GM21423 (cell line): ENCODE measurements around the gene NRBP1.

ENCODE experiments used
- ATAC-seq: cut with Tn5 transposase; IDR thresholded peaks from one replicate; pipeline ENCODE4 v1.9.1; 2021; ENCODE audit warnings: mild to moderate bottlenecking, moderate library complexity; ENCODE audit not compliant: unreplicated experiment

Gene NRBP1

DNA sequence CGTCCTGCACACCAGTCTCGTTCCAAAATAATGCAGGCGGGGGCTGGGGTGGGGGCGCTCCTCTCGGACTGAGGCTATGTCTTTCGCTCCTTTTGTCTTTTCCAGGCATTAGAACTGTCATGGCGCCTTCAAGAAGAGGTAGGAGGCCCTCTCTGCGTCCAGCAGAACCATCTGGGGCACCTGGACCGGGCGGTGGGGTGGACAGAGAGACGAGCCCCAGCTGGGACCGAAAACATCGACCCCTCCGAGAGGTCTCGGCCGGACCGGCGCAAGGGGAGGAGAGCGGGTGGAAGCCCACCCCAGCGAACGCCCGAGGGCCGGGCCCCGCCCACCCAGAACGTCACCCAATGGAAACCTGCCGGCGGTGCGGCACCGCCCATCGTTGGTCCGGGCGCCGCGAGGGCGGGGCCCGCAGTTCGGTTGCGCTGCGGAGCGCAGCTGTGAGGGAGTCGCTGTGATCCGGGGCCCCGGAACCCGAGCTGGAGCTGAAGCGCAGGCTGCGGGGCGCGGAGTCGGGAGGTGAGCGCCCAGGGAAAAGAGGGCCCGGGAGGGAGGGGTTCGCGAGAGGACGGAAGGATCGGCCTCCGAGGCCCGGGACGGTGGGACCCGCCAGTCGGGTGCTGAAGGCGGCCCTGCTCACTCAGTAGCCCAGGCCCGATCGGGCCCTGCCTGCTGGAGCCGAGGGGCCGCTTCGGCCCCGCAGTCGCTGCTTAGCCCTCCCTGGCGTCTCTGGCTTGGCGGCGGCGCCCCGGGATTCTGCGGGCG, at the start of gene NRBP1:
Gene NRBP1, plus strand, starts transcription at position 419 of the 765 bp plus-strand sequence. CDS start 4,643 bp downstream, outside the sequence.
- peak; percentile 82 for ATAC-seq

DNA sequence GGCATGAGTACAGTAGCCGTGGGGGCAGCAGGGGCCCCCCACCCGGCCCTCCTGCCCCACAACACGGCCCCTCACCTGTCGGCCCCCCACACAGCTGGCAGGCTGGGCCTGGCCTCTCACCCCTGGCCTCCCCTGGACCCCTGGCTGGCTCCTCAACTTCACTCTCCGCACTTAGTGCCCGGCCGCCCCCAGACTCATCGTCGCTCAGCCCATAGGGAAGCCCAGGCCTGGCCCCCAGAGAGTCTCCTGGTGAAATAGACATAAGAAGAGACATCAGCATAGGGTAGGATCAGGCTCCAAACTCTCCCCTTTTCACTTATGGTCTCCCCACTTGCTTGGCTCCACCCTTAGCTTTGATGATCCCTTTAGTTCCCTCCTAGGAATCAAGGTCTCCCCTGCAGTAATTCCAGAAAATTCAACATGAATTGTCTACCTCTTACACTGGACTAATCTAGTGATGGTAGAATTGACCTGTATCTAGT, 49.6 kb upstream of the NRBP1 start:
- no peak for ATAC-seq

DNA sequence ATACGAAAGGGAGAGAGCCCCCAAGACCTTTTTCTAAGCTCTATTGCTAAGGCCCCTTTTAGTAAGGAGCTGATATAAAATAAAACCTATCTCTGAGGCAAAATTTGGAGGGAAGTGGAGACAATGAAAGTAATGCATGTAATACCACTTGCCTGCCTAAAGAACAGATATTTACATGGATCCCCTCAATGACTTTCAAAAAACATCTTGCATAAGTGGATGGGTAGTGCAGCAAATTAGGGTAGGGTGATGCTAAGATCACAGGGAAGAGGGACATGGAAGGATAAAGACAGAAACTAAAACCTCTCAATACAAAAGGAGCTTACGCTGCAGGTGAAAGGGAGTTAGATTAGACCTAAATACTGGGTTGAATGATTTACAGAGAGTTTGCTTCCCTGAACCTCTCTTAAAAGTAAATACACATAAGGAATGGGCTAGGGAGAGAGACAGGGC, 49.0 kb upstream of the NRBP1 start:
- ATAC-seq = no peak

DNA sequence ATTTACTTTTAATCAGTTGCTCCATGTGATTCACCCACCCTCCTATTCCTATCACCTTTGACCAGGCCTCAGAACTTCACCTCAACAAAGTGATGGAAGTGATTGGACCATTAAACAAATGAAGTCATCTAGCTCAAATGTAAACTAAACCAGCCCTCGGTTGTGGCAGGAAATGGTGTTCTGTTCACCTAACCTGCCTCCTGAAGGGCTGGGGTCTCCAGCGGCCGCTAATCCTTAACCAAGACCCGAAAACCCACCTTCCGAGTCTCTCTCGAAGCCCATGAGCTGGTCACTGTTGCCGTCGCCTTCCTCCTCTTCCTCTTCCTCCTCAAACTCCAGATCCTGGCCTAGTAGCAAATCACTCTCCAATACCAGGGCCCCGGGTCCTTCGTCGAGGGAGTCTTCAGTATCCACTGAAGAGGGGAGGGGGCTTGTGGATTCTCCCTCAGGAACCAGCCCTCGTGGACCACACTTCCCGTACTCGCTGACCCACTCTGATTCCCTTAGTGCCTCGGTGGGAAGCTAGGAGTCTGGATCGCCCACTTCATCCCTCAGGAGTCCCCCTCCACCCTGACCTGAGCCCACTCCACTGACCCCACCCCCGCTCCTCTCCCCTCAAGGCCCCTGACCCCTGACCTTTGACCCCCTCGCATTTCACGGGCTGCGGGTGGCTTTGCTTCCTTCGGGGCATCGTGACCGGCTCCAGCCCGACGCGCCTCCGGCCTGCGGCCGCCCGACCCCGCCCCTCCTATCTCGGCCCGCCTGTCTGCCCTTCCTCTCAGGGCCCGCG, 48.4 kb upstream of the NRBP1 start:
- ATAC-seq = peak; percentile 31

DNA sequence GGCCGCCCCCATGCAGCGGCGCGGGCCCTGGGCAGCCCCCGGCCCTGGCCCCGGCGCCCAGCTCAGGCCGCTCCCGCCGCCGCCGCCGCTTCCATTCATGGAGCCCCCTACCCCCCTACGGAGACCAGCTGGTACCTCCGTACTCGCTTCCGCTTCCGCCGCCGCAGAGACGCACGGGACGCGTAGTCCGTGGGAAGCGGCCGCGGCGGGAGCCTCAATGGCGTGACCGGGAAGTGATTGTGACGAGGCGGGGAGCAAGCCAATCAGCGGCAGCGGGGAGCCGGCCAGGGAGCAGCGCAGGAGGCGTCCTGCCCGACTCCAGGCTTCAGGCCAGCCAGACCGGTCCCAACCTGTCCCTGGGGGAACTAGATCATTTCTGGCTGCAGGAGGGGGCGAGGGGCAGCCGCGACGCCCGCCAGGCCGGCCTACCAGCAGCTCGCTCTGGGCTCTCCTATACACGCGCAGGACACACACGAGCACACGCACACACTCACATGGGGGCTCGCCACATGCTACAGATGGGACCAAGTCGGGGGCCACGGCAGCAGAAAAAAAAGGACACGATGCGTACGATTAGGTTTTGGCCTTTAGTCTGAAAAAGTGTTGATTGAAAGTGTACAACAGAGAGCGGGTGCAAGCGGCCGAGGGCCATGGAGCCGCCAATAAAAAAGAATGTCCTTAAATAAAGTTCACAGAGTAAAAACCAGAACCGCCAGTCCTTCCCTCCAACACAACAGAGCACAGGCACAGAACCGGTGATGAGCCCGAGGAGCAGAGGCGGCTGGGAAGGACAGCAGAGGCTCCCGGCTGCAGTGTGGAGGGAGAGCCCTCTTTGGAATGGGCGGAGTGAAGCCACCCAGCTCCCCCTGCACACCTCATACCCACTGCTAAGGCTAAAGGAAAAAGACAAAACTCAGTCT, 47.5 kb upstream of the NRBP1 start, which contains the start of gene ZNF513:
Gene ZNF513, minus strand, starts transcription at position 109 of the 920 bp plus-strand sequence. CDS start 208 bp downstream, outside the sequence.
- ATAC-seq = peak; percentile 83

DNA sequence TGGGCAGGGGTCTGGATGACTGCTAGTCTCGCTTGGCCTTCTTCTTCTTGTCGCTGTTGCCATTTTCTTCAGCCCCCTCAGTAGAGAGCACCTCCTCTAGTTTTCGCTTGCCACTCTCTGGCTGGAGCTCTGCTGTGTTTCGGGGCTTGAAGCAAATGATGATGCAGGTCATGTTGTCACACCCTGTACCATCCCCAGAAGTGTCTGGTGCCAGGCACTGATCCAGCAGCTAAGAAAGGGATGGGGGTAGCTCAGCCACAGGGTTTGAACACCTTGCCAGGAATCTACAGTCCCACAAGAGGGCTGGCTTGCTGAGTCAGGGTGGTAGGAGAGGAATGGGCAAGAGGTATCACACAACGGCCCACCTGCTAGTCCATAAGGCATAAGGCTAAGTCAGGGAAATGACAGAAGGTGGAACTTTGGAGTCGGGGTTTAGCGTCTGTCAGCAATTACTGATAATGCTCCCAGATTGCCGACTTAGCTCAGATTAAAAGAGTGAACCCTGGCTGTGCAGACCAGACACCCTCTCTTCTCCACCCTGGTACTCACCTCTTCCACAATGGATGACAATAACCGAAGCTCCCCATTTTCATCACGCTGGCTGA, 46.8 kb upstream of the NRBP1 start:
- no peak for ATAC-seq

DNA sequence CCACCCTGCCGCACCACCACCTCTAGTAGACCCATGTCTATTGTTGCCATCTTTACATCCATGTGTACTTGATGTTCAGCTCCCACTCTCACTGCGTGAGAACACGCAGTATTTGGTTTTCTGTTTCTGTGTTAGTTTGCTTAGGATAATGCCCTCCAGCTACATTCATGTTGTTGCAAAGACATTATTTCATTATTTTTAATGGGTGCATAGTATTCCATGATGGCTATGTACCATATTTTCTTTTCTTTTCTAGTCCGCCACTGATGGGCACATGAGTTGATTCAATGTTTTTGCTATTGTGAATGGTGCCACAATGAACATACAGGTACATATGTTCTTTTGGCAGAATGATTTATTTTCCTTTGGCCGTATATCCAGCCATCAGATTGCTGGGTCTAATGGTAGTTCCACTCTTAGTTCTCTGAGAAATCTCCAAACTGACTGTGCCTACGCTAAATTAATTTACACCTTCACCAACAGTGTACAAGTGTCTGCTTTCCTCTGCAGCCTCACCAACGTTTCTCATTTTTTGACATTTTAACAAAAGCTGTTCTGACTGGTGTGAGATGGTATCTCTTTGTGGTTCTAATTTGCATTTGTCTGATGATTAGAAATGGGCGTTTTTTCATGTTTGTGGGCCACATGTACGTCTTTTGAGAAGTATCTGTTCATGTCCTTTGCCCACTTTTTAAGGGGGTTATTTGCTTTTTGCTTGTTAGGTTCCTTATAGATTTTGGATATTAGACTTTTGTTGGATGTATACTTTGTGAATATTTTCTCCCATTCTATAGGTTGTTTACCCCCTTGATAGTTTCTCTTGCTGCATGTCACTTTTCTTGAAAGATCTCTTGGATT, 37.4 kb upstream of the NRBP1 start:
- no peak for ATAC-seq

DNA sequence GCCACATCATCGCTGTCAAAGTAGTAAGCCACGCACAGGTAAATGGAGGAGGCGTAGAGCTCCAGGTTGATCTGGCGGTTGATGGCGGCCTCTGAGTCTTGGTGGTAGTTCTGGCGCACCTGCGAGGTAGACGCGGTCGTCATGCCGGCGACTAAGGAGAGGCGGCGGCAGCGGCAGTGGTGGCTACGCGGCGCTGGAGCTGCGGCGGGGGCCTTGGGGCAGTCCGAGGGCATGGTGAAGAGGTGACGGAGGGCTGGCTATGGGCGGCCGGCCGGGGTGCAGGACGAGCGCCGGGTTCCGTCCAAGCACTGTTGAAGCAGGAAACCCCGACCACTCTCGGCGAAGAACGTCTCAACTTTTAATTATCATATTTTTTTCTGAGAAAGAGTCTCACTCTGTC, 35.2 kb upstream of the NRBP1 start:
- no peak for ATAC-seq

DNA sequence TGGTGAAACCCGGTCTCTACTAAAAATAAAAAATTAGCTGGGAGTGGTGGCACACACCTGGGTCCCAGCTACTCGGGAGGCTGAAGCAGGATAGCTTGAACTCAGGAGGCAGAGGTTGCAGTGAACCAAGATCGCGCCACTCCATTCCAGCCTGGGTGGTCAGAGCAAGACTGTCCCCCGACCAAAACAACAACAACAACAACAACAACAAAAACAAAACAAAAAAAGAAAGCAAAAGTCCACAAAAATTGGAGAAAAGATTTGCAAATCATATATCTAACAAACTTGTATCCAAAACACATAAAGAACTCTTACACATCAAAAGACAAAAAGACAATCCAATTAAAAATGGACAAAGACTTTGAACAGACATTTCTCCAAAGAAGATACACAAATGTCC, 29.5 kb upstream of the NRBP1 start:
- ATAC-seq = no peak

DNA sequence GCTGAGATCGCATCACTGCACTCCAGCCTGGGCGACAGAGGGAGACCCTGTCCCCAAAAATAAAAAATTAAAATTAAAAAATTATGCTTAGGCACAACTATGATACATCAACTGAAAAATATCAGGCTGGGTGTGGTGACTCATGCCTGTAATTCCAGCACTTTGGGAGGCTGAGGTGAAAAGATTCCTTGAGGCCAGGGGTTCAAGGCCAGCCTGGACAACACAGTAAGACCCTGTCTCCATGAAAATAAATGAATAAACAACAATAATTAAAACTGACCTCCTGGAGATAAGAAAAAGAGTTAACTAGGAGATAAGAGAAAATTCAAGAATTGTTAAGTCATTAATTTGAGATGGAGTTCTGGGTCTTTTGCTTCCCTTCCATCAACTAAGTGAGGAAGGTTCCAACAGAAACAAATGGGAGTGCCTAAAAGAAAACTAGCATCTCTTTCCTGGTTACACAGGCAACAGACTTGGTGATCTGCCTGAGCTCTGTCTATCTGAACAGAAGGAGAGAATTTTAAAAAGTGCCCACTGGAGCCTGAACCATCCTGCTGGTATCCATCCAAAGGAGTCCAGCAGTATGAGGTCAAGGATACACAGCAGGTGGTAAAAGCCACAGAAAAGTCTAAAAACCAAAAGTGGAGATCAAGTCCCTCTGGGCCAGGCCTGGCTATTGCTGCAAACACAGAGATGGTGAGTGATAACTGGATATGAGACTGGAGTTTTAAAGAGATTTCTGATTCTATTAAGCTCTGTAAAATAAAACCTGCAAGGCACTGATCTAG, 27.9 kb upstream of the NRBP1 start:
- no peak for ATAC-seq

DNA sequence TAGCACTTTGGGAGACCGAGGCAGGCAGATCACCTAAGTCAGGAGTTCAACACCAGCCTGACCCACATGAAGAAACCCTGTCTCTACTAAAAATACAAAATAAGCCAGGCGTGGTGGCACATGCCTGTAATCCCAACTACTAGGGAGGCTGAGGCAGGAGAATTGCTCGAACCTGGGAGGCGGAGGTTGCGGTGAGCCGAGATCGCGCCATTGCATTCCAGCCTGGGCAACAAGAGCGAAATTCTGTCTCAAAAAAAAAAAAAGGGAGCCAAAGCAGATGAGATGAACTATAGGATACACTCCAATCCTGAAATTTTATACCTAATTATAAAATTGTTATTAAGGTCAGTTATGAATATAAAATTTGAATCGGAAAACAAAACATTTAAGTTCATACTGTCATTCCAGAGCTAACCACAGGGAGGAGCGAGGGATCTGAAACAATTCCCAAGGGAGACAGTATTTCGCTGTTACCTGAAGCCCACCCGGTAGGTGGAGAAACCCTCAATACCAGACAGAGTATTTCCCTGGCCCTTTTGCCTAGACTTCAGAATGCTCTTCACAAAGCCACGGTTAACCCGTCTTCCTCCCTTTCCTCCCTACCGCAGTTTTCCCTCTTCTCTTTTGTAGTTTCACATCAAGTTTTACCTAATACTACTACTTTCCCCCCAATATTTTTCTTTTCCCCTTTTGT, 20.5 kb upstream of the NRBP1 start:
- no peak for ATAC-seq

DNA sequence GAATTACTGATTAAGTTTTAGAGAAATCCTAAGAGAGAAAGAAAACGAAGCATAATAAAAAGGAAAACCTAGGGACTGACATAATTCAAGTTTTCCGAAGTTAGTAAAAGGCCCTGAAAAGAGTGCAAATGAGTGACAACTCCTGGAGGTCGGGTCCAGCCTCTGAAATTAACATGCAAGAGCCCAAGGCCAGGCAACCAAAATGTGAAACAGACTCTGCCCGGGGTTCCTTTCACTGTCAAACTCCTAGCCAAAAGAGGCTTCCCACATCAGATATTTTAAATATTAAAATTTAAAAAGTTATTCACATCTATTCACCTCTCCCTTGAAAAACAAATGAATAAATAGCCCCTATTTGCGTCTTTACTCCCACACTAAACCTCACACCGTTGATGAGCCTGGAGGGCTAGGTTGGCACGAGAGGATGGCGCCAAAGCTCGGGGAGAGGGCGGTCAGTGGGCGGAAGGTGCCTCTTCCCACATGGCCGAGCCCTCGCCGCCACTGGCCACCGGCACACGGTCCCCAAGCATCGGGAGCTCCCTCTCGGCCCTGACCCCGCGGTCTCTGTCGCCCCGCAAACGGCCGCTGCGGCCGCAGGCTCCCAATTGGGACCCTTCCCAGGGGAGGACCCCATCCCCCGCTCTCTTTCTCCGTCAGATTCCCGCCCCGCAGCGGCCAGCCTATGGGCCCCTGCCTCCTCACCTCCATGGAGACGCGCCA, 19.7 kb upstream of the NRBP1 start:
- ATAC-seq = peak; percentile 32

DNA sequence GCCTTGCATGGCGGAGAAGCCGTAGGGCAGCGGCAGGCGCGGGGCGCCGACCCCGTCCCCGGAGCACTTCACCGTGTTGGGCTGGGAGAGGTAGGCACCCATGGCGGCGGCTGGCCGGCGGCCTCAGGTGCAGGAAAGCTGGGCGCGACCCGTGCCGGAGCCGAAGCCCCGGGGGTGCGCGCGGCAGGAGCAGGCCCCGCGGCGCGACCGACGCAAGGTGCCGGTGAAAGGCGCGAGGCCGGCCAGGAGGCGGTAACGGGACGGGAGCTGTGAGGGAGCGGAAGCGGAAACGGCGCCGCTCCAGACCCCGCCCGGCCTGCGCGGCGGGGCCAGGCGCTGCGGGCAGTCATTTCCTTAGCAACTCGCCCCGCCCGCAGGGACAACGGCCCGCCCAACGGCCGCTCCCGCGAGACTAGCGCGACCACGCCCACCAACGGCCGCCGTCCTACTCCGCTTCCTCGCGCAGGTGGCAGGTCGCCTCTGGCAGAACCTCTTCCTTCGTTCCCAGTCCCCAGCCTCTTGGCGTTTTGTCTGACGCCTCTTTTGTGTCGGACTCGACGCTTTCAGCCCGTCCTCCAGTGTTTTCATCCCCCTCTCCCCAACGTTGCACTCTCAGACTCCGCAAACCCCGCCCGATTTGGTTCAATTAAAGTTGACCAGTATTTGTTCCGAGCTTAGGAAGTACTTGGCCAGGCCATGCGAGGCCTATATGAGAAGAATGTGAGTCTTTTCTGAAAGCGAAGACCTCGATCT, 18.9 kb upstream of the NRBP1 start, which contains the start of gene PPM1G:
Gene PPM1G, minus strand, starts transcription at position 271 of the 753 bp plus-strand sequence. Its CDS starts 169 bp downstream, at position 102.
- peak; percentile 93 for ATAC-seq

DNA sequence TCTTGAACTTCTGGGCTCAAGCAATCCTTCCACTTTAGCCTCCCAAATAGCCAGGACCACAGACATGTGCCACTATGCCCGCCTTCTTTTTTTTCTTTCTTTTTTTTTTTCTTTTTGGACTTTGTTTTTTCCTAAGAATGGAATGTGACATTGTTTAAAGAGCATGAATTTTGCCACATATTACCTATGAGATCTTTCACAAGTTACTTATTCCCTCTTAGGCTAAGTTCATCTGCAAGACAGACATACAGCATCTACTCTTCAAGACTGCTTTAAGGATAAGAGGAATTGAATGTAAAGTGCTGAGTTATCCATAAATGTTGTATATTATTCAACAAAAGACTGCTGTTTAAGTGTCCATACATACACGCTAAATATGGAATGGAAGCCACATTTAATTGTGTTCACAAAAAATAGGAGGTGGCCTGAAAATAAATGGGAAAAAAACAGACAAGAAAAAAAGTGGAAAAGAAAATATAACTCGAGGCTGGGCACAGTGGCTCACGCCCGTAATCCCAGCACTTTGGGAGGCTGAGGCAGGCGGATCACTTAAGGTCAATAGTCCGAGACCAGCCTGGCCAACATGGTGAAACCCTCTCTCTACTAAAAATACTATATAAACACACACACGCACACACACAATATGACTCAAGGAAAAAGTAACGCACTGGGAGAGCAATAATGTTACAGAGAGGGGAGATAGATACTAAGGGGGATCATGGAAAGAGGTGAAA, 15.8 kb upstream of the NRBP1 start:
- no peak for ATAC-seq

DNA sequence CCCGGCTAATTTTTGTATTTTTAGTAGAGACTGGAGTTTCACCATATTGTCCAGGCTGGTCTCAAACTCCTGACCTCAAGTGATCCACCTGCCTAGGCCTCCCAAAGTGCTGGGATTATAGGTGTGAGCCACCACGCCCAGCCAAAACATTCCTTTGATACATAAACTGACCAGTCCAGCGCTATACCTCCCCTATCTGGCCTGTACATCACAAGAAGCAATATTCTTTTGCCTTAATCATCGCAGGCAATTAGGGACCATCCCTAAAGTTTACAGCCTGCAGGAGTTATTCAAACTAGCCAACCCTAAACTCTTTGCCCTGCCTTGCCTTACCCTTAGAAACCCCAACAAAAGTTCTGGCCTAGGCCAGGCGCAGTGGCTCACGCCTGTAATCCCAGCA, 12.3 kb upstream of the NRBP1 start:
- ATAC-seq = no peak

DNA sequence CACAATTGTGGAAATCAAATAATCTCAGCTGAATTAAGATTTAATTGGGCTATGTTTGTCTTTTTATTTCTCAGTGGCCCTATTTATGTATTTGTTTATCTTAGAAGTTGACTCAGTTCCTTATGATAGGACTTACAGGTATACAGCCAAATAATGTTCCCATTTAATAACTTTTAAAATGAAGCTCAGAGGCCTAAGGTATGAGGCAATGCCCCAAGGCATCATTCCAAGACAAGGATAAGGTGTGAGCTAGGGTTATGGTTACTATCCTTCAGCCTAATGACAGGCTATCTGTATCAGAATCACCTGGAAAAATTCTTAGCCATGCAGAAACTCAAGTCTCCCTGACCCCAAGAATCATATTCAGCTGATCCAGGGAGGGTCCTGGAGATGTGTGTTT, 7.4 kb upstream of the NRBP1 start:
- ATAC-seq = no peak
